Measurements from ENCODE around the gene THRB.
"Not testable (repeated sequence)": the region's sequence is repeated elsewhere in the genome, so short reads cannot be mapped to it uniquely, and the experiment has no call there.

The THRB gene

DNA sequence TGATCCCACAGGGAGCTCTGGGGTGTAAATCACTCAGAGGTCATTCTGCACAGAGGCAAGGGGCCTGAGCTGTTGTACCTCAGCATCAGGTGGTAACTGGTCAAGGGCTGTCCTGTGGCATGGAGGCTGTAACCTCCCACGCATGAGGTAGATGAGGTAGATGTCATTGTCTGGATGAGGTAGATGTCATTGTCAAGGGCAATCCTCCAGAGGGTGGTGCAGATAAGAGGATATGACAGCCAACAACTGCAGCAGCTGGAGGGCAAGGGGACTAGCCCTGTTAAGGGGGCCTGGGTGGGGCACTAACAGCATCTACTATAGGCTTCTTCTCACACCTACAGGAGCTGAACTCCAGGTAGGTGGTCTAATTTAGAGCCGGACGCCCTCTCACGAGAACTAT lies 55.6 kb downstream of the THRB start:
- TF ChIP-seq POLR2AphosphoS5 (IDR thresholded peaks at IDR 0.05; ENCODE audit: low read depth, low read length) (no peak), POU2F2 (IDR thresholded peaks at IDR 0.05; ENCODE audit: low read depth, low read length) (no peak), PAX5 (IDR thresholded peaks at IDR 0.05; ENCODE audit: insufficient read depth, low read length, severe bottlenecking) (no peak), TAF1 (IDR thresholded peaks at IDR 0.05; ENCODE audit: low read depth, low read length) (no peak), POLR2A (IDR thresholded peaks at IDR 0.05; ENCODE audit: low read depth, low read length) (no peak), SPI1 (IDR thresholded peaks at IDR 0.05; ENCODE audit: low read depth, low read length) (no peak)
- FAIRE-seq: no peak
- no peak for DNase-seq (ENCODE audit: insufficient read length, low spot score)

DNA sequence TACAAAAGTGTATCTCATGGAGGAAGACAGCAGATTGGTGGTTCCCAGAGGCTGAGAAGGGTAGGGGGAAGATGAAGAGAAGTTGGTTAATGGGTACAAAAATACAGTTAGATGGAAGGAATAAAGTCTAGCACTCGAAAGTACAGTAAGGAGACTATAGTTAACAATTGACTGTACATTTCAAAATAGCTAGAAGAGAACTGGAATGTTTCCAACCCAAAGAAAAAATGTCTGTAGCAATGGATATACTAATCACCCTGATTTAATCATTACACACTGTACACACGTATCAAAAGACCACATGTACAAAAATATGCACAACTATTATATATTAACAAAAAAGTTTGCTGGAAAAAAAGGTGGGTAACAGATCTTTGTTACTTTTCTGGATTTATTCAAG lies 57.3 kb downstream of the THRB start:
- TF ChIP-seq POLR2A (IDR thresholded peaks at IDR 0.05; ENCODE audit: low read depth, low read length) (no peak), SPI1 (IDR thresholded peaks at IDR 0.05; ENCODE audit: low read depth, low read length) (no peak), PAX5 (IDR thresholded peaks at IDR 0.05; ENCODE audit: insufficient read depth, low read length, severe bottlenecking) (no peak), POU2F2 (IDR thresholded peaks at IDR 0.05; ENCODE audit: low read depth, low read length) (no peak), POLR2AphosphoS5 (IDR thresholded peaks at IDR 0.05; ENCODE audit: low read depth, low read length) (no peak), TAF1 (IDR thresholded peaks at IDR 0.05; ENCODE audit: low read depth, low read length) (no peak)

DNA sequence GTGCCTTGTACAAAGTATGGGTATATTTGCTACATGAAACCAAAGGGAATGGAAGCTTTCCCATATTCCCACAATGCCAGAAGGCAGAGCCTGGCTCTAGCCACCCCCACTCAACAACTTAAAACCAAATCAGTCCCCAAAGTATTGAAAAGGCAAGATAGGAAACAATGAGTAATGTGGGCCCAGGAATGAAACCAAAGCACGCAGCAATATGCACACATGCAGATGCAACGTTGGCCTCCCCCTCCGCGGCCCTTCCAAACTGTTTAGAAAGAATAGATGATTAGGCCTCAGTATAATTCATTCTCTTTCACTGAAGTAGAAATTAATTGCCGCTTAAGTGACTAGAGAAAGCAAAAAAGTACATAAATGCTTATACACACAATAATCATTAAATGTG lies 59.1 kb downstream of the THRB start:
- DNase-seq (ENCODE audit: insufficient read length, low spot score) (no peak), FAIRE-seq (no peak)
- no peak for TF ChIP-seq POLR2A (IDR thresholded peaks at IDR 0.05; ENCODE audit: low read depth, low read length)
- no peak for TF ChIP-seq SPI1 (IDR thresholded peaks at IDR 0.05; ENCODE audit: low read depth, low read length)
- no peak for TF ChIP-seq POLR2AphosphoS5 (IDR thresholded peaks at IDR 0.05; ENCODE audit: low read depth, low read length)
- TF ChIP-seq TAF1 (IDR thresholded peaks at IDR 0.05; ENCODE audit: low read depth, low read length): no peak
- no peak for TF ChIP-seq POU2F2 (IDR thresholded peaks at IDR 0.05; ENCODE audit: low read depth, low read length)
- no peak for TF ChIP-seq PAX5 (IDR thresholded peaks at IDR 0.05; ENCODE audit: insufficient read depth, low read length, severe bottlenecking)

More for the DNA sequence above, 57.3 kb downstream of the THRB start:
- DNase-seq (ENCODE audit: insufficient read length, low spot score): no peak
- no peak for FAIRE-seq

DNA sequence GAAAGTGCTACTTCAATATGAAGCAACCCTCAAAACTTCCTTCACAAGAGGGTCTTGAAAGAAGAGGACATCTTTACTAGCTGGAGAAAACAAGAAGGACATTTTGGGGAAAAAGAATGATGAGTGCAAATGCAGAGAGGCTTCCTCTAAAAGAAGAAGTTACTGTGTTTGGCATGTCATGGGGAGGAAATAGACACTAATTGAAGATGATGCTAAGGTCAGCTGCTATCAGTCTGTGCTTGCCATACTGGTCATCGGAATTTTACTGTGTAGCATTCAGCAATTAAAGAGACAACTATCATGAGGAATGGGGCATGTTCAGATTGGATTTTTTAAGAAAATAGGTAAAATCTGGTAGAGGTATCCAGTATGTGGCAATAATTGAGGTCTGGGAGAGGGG lies 60.0 kb downstream of the THRB start:
- FAIRE-seq: no peak
- TF ChIP-seq TAF1 (IDR thresholded peaks at IDR 0.05; ENCODE audit: low read depth, low read length) (no peak), POU2F2 (IDR thresholded peaks at IDR 0.05; ENCODE audit: low read depth, low read length) (no peak), PAX5 (IDR thresholded peaks at IDR 0.05; ENCODE audit: insufficient read depth, low read length, severe bottlenecking) (no peak), SPI1 (IDR thresholded peaks at IDR 0.05; ENCODE audit: low read depth, low read length) (no peak), POLR2AphosphoS5 (IDR thresholded peaks at IDR 0.05; ENCODE audit: low read depth, low read length) (no peak), POLR2A (IDR thresholded peaks at IDR 0.05; ENCODE audit: low read depth, low read length) (no peak)

DNA sequence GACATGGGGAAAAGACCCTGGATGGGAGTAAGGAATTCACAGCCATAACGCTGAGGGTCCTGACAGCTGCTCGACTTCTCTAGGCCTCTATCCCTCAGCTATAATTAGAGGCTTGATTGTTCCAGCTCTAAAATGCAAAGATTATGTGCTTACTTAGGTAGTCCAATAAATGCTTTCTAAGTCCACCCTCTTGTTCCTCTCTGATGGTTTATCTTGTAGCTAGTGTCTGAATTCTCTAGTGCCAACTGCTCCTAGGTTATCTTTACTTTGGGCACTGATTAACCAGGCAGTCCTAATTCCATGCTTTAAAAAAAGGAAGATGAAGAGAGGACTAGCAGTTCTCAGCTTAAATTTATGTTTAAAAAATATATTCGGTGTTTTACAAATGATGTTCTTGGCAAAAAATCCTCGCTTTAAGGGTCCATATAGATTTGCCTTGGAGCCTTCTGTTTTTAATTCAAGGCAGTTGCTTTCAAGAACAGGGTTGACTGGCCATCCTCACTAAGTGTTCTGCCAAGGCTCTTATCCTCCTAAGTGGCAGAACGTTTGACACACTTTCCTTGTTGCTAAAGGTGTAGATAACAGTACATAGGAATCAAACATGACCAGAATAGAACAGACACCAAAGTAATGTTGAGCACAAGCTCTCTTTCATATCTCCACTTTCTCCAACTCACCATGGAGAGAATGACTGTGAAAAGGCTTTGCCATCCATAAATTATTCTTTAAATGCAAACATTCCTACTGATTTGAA lies 60.6 kb downstream of the THRB start:
- DNase-seq (ENCODE audit: insufficient read length, low spot score) (no peak), FAIRE-seq (no peak)
- no peak for TF ChIP-seq POLR2A (IDR thresholded peaks at IDR 0.05; ENCODE audit: low read depth, low read length)
- no peak for TF ChIP-seq TAF1 (IDR thresholded peaks at IDR 0.05; ENCODE audit: low read depth, low read length)
- no peak for TF ChIP-seq SPI1 (IDR thresholded peaks at IDR 0.05; ENCODE audit: low read depth, low read length)
- no peak for TF ChIP-seq POLR2AphosphoS5 (IDR thresholded peaks at IDR 0.05; ENCODE audit: low read depth, low read length)
- TF ChIP-seq POU2F2 (IDR thresholded peaks at IDR 0.05; ENCODE audit: low read depth, low read length): no peak
- TF ChIP-seq PAX5 (IDR thresholded peaks at IDR 0.05; ENCODE audit: insufficient read depth, low read length, severe bottlenecking): no peak

More for the DNA sequence above, 60.0 kb downstream of the THRB start:
- no peak for DNase-seq (ENCODE audit: insufficient read length, low spot score)

DNA sequence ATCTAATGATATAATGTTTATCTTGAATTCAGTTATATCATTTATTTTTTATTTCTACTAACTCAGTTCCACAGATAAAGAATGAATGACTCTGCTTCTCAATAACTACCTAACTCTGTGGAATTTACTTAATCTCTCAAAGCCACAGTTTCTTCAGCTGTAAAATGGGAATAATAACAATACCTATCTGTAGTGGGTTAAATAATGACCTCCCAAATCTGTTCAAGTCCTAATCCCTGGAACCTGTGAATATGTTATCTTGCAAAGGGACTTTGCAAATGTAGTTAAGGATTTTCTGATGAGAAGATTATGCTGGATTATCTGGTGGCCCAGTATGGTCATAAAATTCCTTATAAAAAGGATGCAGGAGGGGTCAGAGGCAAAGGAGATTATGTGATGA lies 61.7 kb downstream of the THRB start:
- FAIRE-seq (no peak), DNase-seq (ENCODE audit: insufficient read length, low spot score) (no peak)
- TF ChIP-seq POLR2A (IDR thresholded peaks at IDR 0.05; ENCODE audit: low read depth, low read length) (no peak), POU2F2 (IDR thresholded peaks at IDR 0.05; ENCODE audit: low read depth, low read length) (no peak), SPI1 (IDR thresholded peaks at IDR 0.05; ENCODE audit: low read depth, low read length) (no peak), TAF1 (IDR thresholded peaks at IDR 0.05; ENCODE audit: low read depth, low read length) (no peak), POLR2AphosphoS5 (IDR thresholded peaks at IDR 0.05; ENCODE audit: low read depth, low read length) (no peak), PAX5 (IDR thresholded peaks at IDR 0.05; ENCODE audit: insufficient read depth, low read length, severe bottlenecking) (no peak)

DNA sequence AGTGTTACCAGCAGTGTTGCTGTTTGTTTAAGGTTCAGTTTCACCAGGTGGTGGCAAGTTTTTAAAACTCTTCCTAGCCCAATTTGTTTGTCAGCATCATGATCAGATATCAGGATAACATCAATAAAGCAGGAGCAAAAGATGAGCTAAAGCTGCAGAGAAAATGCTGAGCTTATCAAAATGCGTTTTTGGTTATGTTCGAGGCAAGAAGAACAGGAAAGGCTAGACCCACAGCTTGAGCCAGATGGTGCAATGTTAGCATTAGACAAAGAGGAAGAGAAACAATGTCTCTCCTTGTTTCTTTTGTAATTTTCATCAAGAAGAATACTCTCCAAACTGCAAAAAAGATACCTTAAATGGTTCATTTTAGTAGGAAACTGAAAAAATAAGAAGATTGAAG lies 66.2 kb downstream of the THRB start:
- TF ChIP-seq POLR2AphosphoS5 (IDR thresholded peaks at IDR 0.05; ENCODE audit: low read depth, low read length): no peak
- TF ChIP-seq POU2F2 (IDR thresholded peaks at IDR 0.05; ENCODE audit: low read depth, low read length): no peak
- TF ChIP-seq TAF1 (IDR thresholded peaks at IDR 0.05; ENCODE audit: low read depth, low read length): no peak
- no peak for TF ChIP-seq SPI1 (IDR thresholded peaks at IDR 0.05; ENCODE audit: low read depth, low read length)
- TF ChIP-seq POLR2A (IDR thresholded peaks at IDR 0.05; ENCODE audit: low read depth, low read length): no peak
- no peak for TF ChIP-seq PAX5 (IDR thresholded peaks at IDR 0.05; ENCODE audit: insufficient read depth, low read length, severe bottlenecking)
- FAIRE-seq: no peak
- no peak for DNase-seq (ENCODE audit: insufficient read length, low spot score)

DNA sequence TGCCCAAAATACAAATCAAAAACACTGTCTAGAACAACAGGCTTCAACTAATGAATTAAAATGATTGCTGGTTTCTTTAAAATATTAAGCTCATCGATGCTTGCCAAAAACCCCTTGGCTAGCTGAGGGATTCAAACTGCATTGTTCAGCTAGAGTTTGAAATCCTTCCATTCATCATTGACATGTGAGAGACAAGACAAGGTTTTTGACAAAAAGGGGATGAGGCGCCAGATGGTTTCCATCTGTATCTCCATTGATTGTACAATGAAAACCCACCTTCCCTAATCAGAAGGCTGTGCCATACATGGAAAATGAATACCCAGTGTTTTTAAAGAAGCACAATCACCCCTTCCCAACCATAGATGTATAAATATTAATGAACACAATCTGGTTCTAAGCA lies 67.8 kb downstream of the THRB start:
- TF ChIP-seq POLR2A (IDR thresholded peaks at IDR 0.05; ENCODE audit: low read depth, low read length): no peak
- no peak for TF ChIP-seq SPI1 (IDR thresholded peaks at IDR 0.05; ENCODE audit: low read depth, low read length)
- TF ChIP-seq PAX5 (IDR thresholded peaks at IDR 0.05; ENCODE audit: insufficient read depth, low read length, severe bottlenecking): no peak
- no peak for TF ChIP-seq POLR2AphosphoS5 (IDR thresholded peaks at IDR 0.05; ENCODE audit: low read depth, low read length)
- no peak for TF ChIP-seq TAF1 (IDR thresholded peaks at IDR 0.05; ENCODE audit: low read depth, low read length)
- no peak for TF ChIP-seq POU2F2 (IDR thresholded peaks at IDR 0.05; ENCODE audit: low read depth, low read length)

DNA sequence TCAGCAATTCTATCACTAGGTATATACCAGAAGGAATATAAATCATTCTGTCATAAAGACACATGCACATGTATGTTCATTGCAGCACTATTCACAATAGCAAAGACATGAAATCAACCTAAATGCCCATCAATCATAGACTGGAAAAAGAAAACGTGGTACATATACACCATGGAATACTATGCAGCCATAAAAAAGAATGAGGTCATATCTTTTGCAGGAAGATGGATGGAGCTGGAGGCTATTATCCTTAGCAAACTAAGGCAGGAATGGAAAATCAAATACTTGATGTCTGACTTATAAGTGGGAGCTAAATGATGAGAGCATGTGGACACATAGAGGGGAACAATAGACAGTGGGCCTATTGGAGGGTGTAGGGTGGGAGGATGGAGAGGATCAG lies 73.8 kb downstream of the THRB start:
- not testable (repeated sequence) for DNase-seq (ENCODE audit: insufficient read length, low spot score); FAIRE-seq

More for the DNA sequence above, 67.8 kb downstream of the THRB start:
- DNase-seq (ENCODE audit: insufficient read length, low spot score) (no peak), FAIRE-seq (no peak)

DNA sequence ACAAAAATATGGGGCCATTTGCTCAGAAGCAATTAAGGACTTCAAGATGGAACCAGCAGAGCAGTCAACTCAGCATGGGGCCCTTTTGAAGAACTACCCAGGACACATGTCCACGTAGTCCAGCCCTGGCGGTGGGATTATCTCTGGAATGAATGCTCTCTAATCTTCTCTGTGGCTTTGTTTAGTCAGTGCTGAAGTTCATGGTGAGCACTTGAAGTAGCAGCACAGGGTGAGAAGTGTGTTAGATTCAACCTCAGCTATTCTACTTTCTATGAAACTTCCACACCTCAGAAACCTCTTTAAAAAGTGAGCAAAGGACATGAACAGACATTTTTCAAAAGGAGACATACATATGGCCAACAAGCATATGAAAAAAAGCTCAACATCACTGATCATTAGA lies 74.4 kb downstream of the THRB start:
- TF ChIP-seq PAX5 (IDR thresholded peaks at IDR 0.05; ENCODE audit: insufficient read depth, low read length, severe bottlenecking) (no peak), SPI1 (IDR thresholded peaks at IDR 0.05; ENCODE audit: low read depth, low read length) (no peak), POU2F2 (IDR thresholded peaks at IDR 0.05; ENCODE audit: low read depth, low read length) (no peak), POLR2A (IDR thresholded peaks at IDR 0.05; ENCODE audit: low read depth, low read length) (no peak), POLR2AphosphoS5 (IDR thresholded peaks at IDR 0.05; ENCODE audit: low read depth, low read length) (no peak), TAF1 (IDR thresholded peaks at IDR 0.05; ENCODE audit: low read depth, low read length) (no peak)
- FAIRE-seq: no peak

More for the DNA sequence above, 74.4 kb downstream of the THRB start:
- DNase-seq (ENCODE audit: insufficient read length, low spot score): no peak
